HS-5 (cell line): ENCODE results near the gene PGP.
"Not testable (repeated sequence)": the region's sequence is repeated elsewhere in the genome, so short reads cannot be mapped to it uniquely, and the experiment has no call there.

Source experiments
- DNase-seq: peaks from one replicate; pipeline ENCODE4 v3.0.0-alpha.2; 2012; ENCODE audit warnings: low read depth

Gene PGP, protein sequence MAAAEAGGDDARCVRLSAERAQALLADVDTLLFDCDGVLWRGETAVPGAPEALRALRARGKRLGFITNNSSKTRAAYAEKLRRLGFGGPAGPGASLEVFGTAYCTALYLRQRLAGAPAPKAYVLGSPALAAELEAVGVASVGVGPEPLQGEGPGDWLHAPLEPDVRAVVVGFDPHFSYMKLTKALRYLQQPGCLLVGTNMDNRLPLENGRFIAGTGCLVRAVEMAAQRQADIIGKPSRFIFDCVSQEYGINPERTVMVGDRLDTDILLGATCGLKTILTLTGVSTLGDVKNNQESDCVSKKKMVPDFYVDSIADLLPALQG

GRCh38 chr16:2214719-2214968, at the start of gene PGP:
PGP (minus strand) TSS chr16:2214840; CDS start chr16:2214777, 63 bp downstream.
- DNase-seq: no peak

GRCh38 chr16:2263026-2263425, 48.4 kb upstream of the PGP start:
- not testable (repeated sequence) for DNase-seq

- DNase-seq: no peak
Measured at GRCh38 chr16:2260250-2260649, 45.6 kb upstream of the PGP start.

DNA sequence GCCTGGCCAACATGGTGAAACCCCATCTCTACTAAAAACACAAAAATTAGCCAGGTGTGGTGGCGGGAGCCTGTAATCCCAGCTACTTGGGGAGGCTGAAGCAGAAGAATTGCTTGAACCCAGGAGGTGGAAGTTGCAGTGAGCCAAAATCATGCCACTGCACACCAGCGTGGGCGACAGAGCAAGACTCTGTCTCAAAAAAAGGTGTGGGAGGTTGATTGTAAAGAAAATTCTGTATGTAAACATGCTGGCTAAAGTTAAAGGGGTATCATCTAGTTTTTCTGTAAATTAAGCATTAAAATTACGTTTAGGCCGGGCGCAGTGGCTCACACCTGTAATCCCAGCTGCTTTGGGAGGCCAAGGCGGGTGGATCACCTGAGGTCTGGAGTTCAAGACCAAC, 43.9 kb upstream of the PGP start:
- not testable (repeated sequence) for DNase-seq

- no peak for DNase-seq
Measured at GRCh38 chr16:2257726-2258125, 43.1 kb upstream of the PGP start.

- no peak for DNase-seq
Measured at GRCh38 chr16:2256531-2257140, 42.0 kb upstream of the PGP start.

DNA sequence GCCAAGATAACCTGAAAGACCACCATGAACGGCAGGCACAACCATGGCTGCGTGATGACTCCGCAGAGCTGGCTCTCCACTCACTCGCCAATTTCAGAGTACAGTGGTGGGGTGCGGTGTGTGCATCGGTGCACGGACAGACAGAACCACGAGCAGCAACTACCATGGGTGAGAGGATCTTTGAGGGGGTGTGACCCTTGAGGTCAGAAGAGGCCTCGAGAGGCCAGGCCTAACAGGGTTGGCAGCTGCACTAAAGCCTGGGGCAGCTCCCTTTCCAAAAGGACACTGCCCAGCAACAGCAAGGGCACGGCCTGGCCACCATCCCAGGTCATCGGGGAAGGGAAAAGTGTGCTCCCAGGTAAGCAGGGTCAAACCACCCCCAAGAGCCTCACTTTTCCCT, 38.7 kb upstream of the PGP start:
- no peak for DNase-seq

DNA sequence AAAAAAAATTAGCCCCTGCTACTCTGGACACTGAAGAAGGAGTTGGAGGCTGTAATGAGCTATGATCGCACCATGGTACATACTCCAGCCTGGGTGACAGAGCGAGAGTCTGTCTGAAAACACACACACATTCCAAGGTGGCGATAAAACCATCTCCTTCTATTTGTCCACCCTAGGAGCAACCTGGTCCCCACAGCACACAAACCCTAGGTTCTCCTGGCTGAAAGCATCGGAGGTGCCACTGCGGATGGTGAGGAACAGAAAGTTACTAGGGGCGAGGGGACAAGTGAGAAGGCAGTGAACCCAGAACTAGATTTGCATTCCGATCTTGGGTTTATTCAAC, 38.1 kb upstream of the PGP start:
- no peak for DNase-seq

GRCh38 chr16:2251296-2252111, 36.9 kb upstream of the PGP start, which contains the start of gene ECI1:
ECI1 (minus strand) TSS chr16:2251587; CDS start chr16:2251566, 21 bp downstream.
- peak; percentile 78 for DNase-seq

DNA sequence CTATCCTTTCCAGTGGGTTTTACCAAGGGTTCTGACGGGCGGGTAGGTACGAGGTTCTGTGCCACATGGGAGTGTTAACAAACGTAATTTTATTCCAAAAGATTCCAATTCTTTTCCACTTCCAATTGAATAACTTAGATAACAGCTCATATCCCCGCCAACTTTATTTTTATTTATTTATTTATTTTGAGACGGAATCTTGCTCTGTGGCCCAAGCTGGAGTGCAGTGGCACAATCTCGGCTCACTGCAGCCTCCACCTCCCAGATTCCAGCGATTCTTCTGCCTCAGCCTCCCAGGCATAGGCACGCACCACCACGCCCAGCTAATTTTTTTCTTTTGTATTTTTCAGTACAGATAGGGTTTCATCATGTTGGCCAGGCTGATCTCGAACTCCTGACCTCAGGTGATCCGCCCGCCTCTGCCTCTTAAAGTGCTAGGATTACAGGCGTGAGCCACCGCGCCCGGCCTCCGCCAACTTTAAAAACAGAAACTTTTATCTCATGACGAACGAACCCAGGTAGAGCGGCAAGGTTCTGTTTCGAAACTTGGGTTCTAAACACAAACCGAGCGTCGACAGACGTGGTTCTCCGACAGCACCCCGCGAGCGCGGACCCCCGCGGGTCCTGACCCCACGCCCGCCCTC, 36.1 kb upstream of the PGP start:
- no peak for DNase-seq

GRCh38 chr16:2246301-2246885, 31.8 kb upstream of the PGP start:
- no peak for DNase-seq

DNA sequence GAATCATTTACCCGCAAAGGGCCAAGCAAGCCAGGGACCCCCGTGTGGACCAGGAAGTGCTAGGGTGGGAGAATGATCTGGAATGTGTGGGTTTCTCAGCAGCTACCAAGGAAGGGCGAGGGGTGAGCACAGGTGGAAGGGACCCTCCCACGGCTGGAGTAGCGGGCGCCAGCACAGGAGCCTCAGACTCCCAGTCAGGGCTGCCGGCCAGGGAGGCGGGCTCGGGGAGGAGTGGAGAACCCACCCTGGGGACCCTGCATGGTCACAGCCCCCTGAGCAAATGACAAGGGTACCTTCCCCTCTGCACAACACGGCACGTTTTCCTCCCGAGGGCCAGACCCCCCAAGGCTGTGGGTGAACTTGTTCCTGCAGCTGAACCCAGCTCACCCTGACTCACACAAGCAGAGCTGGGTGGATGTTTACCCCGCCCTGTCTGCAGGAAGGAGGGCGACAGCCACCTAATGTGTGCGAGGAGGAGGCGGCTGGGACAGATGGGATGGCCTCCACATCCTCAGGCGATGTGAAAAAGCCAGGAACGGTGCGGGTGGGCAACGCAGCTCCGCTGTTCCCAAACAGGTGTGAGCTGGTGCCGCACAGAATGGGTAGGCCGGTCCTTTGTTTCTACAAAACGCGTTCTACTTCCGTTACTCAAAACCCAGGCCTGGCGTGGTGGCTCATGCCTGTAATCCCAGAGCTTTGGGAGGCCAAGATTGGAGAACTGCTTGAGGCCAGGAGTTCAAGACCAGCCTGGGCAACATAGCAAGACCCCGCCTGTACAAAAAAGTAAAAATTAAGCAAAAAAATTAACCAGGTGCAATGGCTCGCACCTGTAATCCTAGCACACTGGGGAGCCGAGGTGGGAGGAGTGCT, 30.5 kb upstream of the PGP start:
- DNase-seq: no peak

GRCh38 chr16:2244301-2244700, 29.7 kb upstream of the PGP start:
- no peak for DNase-seq

DNA sequence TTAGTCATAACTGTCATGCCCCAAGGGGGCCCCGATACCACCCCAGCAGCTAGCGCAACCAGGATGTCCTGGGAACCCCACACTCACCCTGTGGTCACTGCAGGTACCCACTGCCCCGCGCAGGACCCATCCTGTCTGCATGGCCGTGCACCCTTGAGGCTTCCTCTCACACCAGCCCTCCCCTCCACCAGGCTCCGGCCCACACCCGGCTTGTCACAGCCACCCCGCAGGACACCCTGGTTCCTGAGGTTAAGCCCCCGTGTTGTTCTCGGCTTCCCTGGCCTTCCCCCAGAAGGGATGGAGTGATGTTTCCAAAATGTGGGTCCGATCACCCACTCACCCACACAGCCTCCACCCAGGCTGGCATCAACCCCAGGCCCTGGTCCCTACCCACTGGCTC, 29.1 kb upstream of the PGP start:
- DNase-seq: no peak

DNA sequence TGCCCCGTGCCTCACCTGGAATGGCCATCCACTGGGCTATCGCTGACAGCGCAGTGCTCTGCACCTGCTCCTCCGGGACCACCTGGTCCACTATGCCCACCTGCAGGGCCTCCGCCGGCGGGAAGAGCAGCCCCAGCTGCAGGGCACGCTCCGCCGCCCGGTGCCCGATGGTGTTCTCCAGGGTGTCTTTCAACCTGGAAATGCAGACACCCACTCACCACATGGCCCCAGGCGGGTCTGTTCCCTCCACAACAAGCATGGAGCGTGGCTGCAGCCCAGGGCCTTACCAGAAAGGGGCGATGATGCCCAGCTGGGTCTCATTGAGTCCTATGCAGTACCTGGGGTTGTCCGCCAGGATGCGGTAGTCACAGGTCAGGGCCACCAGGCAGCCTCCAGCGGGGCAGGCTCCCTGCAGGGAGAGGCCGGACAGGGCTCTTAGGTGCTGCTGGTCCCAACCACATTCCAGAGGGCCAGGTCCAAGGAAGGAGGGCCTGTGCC, 28.4 kb upstream of the PGP start:
- no peak for DNase-seq

DNA sequence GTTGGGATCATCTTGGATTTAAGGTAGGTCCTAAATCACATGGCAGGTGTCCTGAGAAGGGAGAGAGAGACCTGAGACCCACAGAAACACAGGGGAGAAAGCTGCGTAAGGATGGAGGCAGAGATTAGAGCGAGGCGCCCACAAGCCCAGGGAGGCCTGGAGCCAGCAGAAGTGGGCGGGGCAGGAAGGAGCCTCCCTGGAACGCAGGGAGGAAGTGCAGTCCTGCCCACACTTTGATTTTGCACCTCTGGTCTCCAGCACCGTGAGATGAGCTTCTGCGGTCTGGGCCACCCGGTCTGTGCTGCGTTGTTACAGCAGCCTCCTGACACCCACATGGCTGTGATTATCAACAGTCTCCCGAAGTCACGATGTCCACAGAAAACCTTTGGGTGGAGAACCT, 28.0 kb upstream of the PGP start:
- no peak for DNase-seq

DNA sequence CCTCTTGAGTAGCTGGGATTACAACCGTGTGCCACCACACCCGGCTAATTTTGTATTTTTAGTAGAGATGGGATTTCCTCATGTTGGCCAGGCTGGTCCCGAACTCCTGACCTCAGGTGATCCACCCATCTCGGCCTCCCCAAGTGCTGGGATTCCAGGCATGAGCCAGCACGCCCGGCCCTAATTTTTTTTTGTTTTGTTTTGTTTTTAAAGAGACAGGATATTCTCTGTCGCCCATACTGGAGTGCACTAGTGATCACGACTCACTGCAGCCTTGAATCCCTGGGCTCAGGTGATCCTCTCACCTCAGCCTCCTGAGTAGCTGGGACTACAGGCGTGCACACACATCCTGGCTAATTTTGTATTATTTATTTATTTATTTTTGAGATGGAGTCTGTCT, 25.7 kb upstream of the PGP start:
- DNase-seq: not testable (repeated sequence)

GRCh38 chr16:2238838-2239675, 24.4 kb upstream of the PGP start:
- no peak for DNase-seq

- DNase-seq: no peak
Measured at GRCh38 chr16:2238150-2238837, 23.7 kb upstream of the PGP start.
